ENCODE results near the gene AGAP1.

DNA sequence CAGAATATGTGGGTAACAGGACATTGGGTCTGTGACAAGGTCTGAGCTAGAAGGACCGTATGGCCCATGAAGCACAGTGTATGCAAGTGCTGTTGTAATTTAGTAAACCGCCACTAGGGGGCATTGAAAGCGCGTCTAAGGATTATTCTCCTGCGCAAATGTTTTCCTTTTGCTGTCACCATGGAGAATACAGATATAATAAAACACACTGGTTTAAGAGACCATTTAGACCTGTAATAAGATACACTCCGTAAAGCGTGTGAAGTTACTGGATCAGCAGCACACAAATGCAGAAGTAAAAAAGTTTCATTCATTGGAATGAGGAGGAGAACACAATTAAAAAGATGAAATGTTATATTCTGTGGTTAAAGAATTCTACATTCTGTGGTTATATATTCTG, 272.4 kb downstream of the AGAP1 start:
- no peak for TF ChIP-seq POLR2AphosphoS5 (IDR thresholded peaks at IDR 0.05; ENCODE audit: low read depth, low read length)
- TF ChIP-seq, protein P1, sequence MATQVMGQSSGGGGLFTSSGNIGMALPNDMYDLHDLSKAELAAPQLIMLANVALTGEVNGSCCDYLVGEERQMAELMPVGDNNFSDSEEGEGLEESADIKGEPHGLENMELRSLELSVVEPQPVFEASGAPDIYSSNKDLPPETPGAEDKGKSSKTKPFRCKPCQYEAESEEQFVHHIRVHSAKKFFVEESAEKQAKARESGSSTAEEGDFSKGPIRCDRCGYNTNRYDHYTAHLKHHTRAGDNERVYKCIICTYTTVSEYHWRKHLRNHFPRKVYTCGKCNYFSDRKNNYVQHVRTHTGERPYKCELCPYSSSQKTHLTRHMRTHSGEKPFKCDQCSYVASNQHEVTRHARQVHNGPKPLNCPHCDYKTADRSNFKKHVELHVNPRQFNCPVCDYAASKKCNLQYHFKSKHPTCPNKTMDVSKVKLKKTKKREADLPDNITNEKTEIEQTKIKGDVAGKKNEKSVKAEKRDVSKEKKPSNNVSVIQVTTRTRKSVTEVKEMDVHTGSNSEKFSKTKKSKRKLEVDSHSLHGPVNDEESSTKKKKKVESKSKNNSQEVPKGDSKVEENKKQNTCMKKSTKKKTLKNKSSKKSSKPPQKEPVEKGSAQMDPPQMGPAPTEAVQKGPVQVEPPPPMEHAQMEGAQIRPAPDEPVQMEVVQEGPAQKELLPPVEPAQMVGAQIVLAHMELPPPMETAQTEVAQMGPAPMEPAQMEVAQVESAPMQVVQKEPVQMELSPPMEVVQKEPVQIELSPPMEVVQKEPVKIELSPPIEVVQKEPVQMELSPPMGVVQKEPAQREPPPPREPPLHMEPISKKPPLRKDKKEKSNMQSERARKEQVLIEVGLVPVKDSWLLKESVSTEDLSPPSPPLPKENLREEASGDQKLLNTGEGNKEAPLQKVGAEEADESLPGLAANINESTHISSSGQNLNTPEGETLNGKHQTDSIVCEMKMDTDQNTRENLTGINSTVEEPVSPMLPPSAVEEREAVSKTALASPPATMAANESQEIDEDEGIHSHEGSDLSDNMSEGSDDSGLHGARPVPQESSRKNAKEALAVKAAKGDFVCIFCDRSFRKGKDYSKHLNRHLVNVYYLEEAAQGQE (IDR thresholded peaks at IDR 0.05; ENCODE audit: insufficient read depth in 1 of 2, low read depth in 2 of 2, low read length in 2 of 2): no peak
